Transverse colon (tissue), 4 donors: ENCODE results near the gene AQP6. TPM values are rescaled to one million over a fixed set of nuclear protein-coding genes. Genes with fewer than 3 reads are reported as not detected.

Experiments used
- DNase-seq: peaks from one replicate; pipeline ENCODE4 v3.0.0-alpha.2; 2019
- H3K27ac ChIP-seq, 4 donors: fragments of 200-600 bp; sonication (generic); 2 replicates each; pipeline ENCODE4 v1.5.1; 2016 to 2018; ENCODE audit warnings: inconsistent platforms in 4 of 4
- H3K27me3 ChIP-seq: fragments of 200-600 bp; sonication (generic); 2 replicates; pipeline ENCODE4 v1.5.1; 2017; ENCODE audit warnings: inconsistent platforms
- H3K36me3 ChIP-seq, 4 donors: fragments of 200-600 bp; sonication (generic); 2 replicates each; pipeline ENCODE4 v1.5.1; 2017 to 2019; ENCODE audit warnings: inconsistent platforms in 4 of 4
- H3K4me1 ChIP-seq, 4 donors: fragments of 200-600 bp; sonication (generic); 2 replicates each; pipeline ENCODE4 v1.5.1; 2017 to 2020; ENCODE audit warnings: inconsistent platforms in 4 of 4
- H3K4me3 ChIP-seq, 4 donors: fragments of 200-600 bp; sonication (generic); 1 replicate in 1 of 4; 2 replicates in 3 of 4; pipeline versions ENCODE4 v1.5.1 to v1.6.1; 2017 to 2019; ENCODE audit warnings: inconsistent platforms in 4 of 4
- H3K9me3 ChIP-seq, 2 donors: fragments of 200-600 bp; sonication (generic); 2 replicates each; pipeline ENCODE4 v1.5.1; 2017 to 2019; ENCODE audit warnings: inconsistent platforms in 2 of 2
- EP300 ChIP-seq: sonication (generic); formaldehyde crosslinking; IDR thresholded peaks from one replicate; pipeline ENCODE4 v1.6.1; 2017; ENCODE audit warnings: antibody characterized with exemption, low read depth
- POLR2A ChIP-seq: fragments of 450-650 bp; IDR thresholded peaks from one replicate; pipeline ENCODE4 v1.6.1; 2016; ENCODE audit warnings: antibody characterized with exemption, mild to moderate bottlenecking, moderate library complexity
- POLR2AphosphoS5 ChIP-seq, 3 donors: sonication (generic); formaldehyde crosslinking; IDR thresholded peaks; one replicate each; pipeline ENCODE4 v1.6.1; 2016; ENCODE audit warnings: antibody characterized with exemption in 3 of 3
- WGBS, 2 donors: methylation state at CpG; one replicate each; pipeline ENCODE4 v1.1.5; 2018; ENCODE audit warnings: low coverage in 1 of 2; 5-methylcytosine and 5-hydroxymethylcytosine counted together
- in situ Hi-C, 4 donors: fragments of 200-750 bp; cut with MboI; loops; one replicate each; pipeline versions ENCODE4 v1.15.0 to v1.15.1; 2017; ENCODE audit warnings: low sequenced_read_pairs in 3 of 4, low pct_ligation_motif_present in 1 of 4, low pct_unique_long_range_greater_than_20kb in 1 of 4
- intact Hi-C: fragments of 100-400 bp; cut with DNase I; formaldehyde crosslinking; loops from one replicate; pipeline ENCODE4 v1.15.1; 2023; ENCODE audit warnings: low total_unique reads
- total RNA-seq, 4 donors: library from RNA; depleted of rRNA; stranded (reverse); fragments of >200 nt; gene quantifications; one replicate each; pipeline ENCODE4 v1.1.0, GENCODE V29; 2016
- TF ChIP-seq, protein P1 (sequence below), 5 experiments: fragments of 200-600 bp in 3 of 5; fragments of 450-650 bp in 2 of 5; sonication (generic) in 3 of 5; IDR thresholded peaks; 1 replicate in 2 of 5; 2 replicates in 3 of 5; pipeline ENCODE4 v1.5.1; 2016 to 2017; ENCODE audit warnings: antibody characterized with exemption in 5 of 5, inconsistent platforms in 3 of 5, mild to moderate bottlenecking in 2 of 5, moderate library complexity in 1 of 5

AQP6 gene
- total RNA-seq, 4 donors from 2014 or later: 0.41 TPM; not detected in 3

DNA sequence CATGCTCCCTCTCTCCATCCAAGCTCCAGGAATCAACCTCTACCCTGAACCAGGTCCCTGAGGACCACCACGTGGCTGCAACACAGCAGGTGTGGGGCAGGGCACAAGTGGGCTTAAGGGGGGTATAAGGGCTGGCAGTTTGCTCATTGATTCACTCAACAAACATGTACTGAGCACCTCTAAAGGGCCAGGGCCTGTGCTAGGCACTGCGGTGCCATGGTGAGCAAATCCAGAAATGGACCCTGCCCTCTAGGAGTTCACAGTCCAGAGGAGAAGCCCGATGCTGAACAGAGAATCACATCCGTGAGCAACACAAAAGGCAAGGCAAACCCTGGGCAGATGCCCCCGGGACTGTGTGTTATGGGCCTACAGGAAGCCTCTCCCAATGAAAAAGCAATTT is 28.7 kb upstream of the AQP6 start:
- Histone ChIP-seq H3K27me3 (no peaks in the 10 kb centered on the region), H3K36me3 (no peaks in the 10 kb centered on the region), H3K27ac (no peak overlapping the region), H3K9me3 (no peaks in the 10 kb centered on the region), H3K4me1 (peaks cover 0 to 17% (median 10%) of the 10 kb centered on the region in 4 donors), H3K4me3 (no peak overlapping the region)
- intact Hi-C loops (no loop called here), in situ Hi-C loops (no loop called here)
- TF ChIP-seq POLR2A (no peak), POLR2AphosphoS5 (IDR thresholded peaks at IDR 0.05) (no peak), EP300 (no peak)
- TF ChIP-seq, protein P1, sequence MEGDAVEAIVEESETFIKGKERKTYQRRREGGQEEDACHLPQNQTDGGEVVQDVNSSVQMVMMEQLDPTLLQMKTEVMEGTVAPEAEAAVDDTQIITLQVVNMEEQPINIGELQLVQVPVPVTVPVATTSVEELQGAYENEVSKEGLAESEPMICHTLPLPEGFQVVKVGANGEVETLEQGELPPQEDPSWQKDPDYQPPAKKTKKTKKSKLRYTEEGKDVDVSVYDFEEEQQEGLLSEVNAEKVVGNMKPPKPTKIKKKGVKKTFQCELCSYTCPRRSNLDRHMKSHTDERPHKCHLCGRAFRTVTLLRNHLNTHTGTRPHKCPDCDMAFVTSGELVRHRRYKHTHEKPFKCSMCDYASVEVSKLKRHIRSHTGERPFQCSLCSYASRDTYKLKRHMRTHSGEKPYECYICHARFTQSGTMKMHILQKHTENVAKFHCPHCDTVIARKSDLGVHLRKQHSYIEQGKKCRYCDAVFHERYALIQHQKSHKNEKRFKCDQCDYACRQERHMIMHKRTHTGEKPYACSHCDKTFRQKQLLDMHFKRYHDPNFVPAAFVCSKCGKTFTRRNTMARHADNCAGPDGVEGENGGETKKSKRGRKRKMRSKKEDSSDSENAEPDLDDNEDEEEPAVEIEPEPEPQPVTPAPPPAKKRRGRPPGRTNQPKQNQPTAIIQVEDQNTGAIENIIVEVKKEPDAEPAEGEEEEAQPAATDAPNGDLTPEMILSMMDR (IDR thresholded peaks at IDR 0.05): no peak
- no peak for DNase-seq
- 80% methylated on average over 5 of the region's 5 CpGs; no CpG with 5 or more reads in 1 of the 2 donors for WGBS, 2 donors

DNA sequence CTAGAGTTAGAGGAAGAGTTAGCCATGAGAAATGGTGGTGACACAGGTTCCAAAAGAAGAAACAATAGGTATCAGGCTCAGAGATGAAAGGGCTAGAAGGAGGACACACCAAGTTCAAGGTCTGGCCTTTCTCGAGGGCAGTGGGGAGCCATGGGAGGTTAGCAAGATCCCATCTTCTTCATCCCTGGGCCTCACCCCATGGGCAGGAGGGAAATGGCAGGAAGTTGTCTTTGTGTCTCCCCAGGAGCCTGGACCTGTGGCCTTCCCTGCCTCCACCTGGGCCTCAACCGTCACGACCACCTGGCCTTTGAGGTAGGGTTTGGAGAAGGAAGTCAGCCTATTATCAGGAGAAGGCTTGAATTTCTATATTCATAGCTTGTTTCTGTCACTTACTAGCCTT is 28.0 kb upstream of the AQP6 start:
- Histone ChIP-seq H3K9me3 (no peaks in the 10 kb centered on the region), H3K4me3 (no peak overlapping the region), H3K27ac (no peak overlapping the region), H3K4me1 (peaks cover 0 to 17% (median 10%) of the 10 kb centered on the region in 4 donors), H3K36me3 (no peaks in the 10 kb centered on the region), H3K27me3 (no peaks in the 10 kb centered on the region)
- in situ Hi-C loops: no loop called here
- no peak for DNase-seq
- 91 to 100% methylated on average over 1 to 3 of the region's 3 CpGs for WGBS, 2 donors
- TF ChIP-seq, protein P1 (IDR thresholded peaks at IDR 0.05): no peak
- TF ChIP-seq POLR2AphosphoS5 (IDR thresholded peaks at IDR 0.05): no peak
- TF ChIP-seq POLR2A: no peak
- TF ChIP-seq EP300: no peak
- intact Hi-C loops: no loop called here

DNA sequence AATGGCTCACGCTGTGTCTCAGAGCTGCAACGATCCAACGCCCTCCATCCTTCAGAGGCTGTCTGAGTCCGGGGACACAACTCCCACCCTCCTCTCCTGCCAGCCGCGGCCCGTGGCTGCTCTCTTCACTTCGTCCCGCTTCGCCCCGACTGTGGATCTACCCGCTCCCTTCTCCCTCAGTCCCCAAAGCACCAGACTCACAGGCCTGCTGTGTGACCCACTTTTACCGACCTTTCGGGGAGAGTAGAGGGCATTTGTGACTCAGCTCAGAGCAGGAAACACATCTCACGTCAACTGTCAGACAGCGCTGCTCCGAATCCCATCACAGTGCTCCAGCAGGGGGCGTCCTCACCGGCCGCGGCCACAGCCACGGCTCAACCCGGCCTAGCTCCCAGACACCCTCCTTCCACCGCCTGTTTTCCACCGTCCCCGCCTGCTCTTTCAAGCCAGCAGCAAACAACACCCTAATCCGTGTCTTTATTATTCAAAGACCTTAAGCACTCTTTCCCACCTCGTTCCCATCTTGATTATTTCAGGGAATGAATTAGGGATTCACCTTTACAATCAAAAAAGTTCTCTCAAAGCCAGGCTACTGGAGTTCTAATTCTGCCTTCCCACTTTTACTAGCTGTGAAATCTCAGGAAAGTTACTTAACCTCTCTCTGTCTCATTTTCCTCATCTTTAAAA is 27.2 kb upstream of the AQP6 start:
- H3K4me3 ChIP-seq: peak overlapping the region in 2 of 4 donors; percentile 11 to 16
- no peaks in the 10 kb centered on the region for H3K27me3 ChIP-seq
- H3K27ac ChIP-seq: peak overlapping the region; percentile 14 to 64 (median 28)
- WGBS, 2 donors: 20 to 40% methylated on average over 1 to 28 of the region's 28 CpGs
- in situ Hi-C loops: no loop called here
- TF ChIP-seq EP300 (no peak), POLR2AphosphoS5 (IDR thresholded peaks at IDR 0.05) (peak in 1 of 3 donors; percentile 6)
- TF ChIP-seq, protein P1 (IDR thresholded peaks at IDR 0.05): peak; percentile 77 to 88 (median 82)
- peaks cover 0 to 17% (median 10%) of the 10 kb centered on the region in 4 donors for H3K4me1 ChIP-seq
- intact Hi-C loops: no loop called here
- H3K36me3 ChIP-seq: no peaks in the 10 kb centered on the region
- DNase-seq: peak; percentile 85
- no peaks in the 10 kb centered on the region for H3K9me3 ChIP-seq

DNA sequence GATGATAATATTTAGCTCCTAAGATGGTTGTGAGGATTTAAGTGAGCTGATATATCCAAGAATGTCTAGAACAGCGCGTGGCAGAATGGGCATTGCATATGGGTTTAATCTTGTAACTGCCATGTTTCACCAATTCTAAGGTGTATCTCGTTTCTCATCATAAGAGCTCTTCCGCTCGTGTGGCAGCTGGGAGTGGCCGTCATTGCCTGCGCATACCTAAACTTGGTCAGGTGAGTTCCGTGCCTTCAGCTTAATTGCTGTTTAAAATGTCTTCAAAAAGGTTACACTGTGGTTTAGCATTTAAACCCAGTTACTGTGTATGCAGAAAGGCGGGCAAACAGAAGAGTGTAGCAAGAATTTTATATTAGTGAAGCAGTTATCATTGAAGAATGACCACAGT is 26.7 kb upstream of the AQP6 start:
- Histone ChIP-seq H3K4me3 (no peak overlapping the region), H3K27ac (peak overlapping the region; percentile 14 to 64 (median 28)), H3K36me3 (no peaks in the 10 kb centered on the region), H3K9me3 (no peaks in the 10 kb centered on the region), H3K27me3 (no peaks in the 10 kb centered on the region), H3K4me1 (peaks cover 0 to 17% (median 10%) of the 10 kb centered on the region in 4 donors)
- 63 to 76% methylated on average over 5 to 9 of the region's 9 CpGs for WGBS, 2 donors
- DNase-seq: peak; percentile 60
- in situ Hi-C loops (no loop called here), intact Hi-C loops (no loop called here)
- TF ChIP-seq POLR2AphosphoS5 (IDR thresholded peaks at IDR 0.05) (no peak), POLR2A (no peak), EP300 (no peak)
- TF ChIP-seq, protein P1 (IDR thresholded peaks at IDR 0.05): no peak
